A549 (cell line): ENCODE results near the gene TIAL1. TPM values are rescaled to one million over a fixed set of nuclear protein-coding genes. Genes with fewer than 3 reads are reported as not detected.
A peak's percentile ranks its signal among the peaks of the same experiment; 100 is the strongest.

Source experiments
- ATAC-seq, 2 experiments: fragments of 200-7000 bp in 1 of 2; fragments of >200 bp in 1 of 2; cut with Nextera tagmentation in 1 of 2; cut with Tn5 transposase in 1 of 2; 3 replicates each; pipeline versions ENCODE4 v1.8.0 to v1.9.1; 2018 to 2020; ENCODE audit warnings: mild to moderate bottlenecking in 1 of 2, moderate library complexity in 1 of 2
- CTCF ChIA-PET: fragments of 300-600 bp; sonication (Branson Sonifier 250); formaldehyde crosslinking; extraction: SDS; loops from one replicate; lab custom pipeline; 2021; ENCODE audit warnings: antibody characterized with exemption, inconsistent platforms; lab: Yijun Ruan, JAX
- POLR2A ChIA-PET: fragments of 350-600 bp; formaldehyde crosslinking; extraction: SDS; loops from one replicate; lab custom pipeline; 2021; ENCODE audit warnings: antibody characterized with exemption, inconsistent platforms; lab: Yijun Ruan, JAX
- DNase-seq, 2 experiments: peaks; one replicate each; pipeline versions ENCODE4 v3.0.0 to v3.0.0-alpha.2; 2011 to 2016; ENCODE audit warnings: low read depth in 1 of 2, low spot score in 1 of 2
- FAIRE-seq: peaks from 2 replicates; lab custom pipeline; 2011; peaks lifted over from hg19 to GRCh38; lab: Jason Lieb, UNC
- H3K27ac ChIP-seq, 2 experiments: fragments of >200 bp; sonication (Bioruptor Twin); formaldehyde crosslinking; 3 replicates each; pipeline ENCODE4 v1.5.1; 2016 to 2017
- H3K4me1 ChIP-seq: fragments of >200 bp; sonication (Bioruptor Twin); formaldehyde crosslinking; 3 replicates; pipeline ENCODE4 v1.6.1; 2016
- H3K4me2 ChIP-seq: fragments of >200 bp; sonication (Bioruptor Twin); formaldehyde crosslinking; 3 replicates; pipeline ENCODE4 v1.6.1; 2016
- H3K4me3 ChIP-seq: fragments of >200 bp; sonication (Bioruptor Twin); formaldehyde crosslinking; 3 replicates; pipeline ENCODE4 v1.5.1; 2016
- H3K9me3 ChIP-seq: fragments of >200 bp; sonication (Bioruptor Twin); formaldehyde crosslinking; 3 replicates; pipeline ENCODE4 v1.6.1; 2016
- ATOH8 ChIP-seq: fragments of 250-450 bp; sonication (Bioruptor Pico); IDR thresholded peaks from 2 replicates; pipeline ENCODE4 v1.5.0; 2020; ENCODE audit warnings: low read depth, mild to moderate bottlenecking, moderate library complexity
- CBX8 ChIP-seq: fragments of 200-600 bp; sonication (generic); IDR thresholded peaks from 2 replicates; pipeline ENCODE4 v1.6.1; 2016
- EP300 ChIP-seq, 2 experiments: fragments of >200 bp; sonication (Bioruptor Twin); formaldehyde crosslinking; IDR thresholded peaks; 2 replicates in 1 of 2; 3 replicates in 1 of 2; pipeline ENCODE4 v1.6.1; 2016 to 2017
- ESRRA ChIP-seq: fragments of 150-350 bp; IDR thresholded peaks from 2 replicates; pipeline ENCODE4 v1.6.1; 2014; ENCODE audit warnings: mild to moderate bottlenecking, low read length, borderline replicate concordance
- FOXS1 ChIP-seq: fragments of 250-450 bp; sonication (Bioruptor Pico); IDR thresholded peaks from 2 replicates; pipeline ENCODE4 v1.5.0; 2020; ENCODE audit warnings: mild to moderate bottlenecking, moderate library complexity
- GATA3 ChIP-seq: IDR thresholded peaks from 2 replicates; pipeline ENCODE4 v1.6.1; 2012; ENCODE audit warnings: borderline replicate concordance
- HEYL ChIP-seq: fragments of 250-450 bp; sonication (Bioruptor Pico); IDR thresholded peaks from 2 replicates; pipeline ENCODE4 v1.8.0; 2021; ENCODE audit warnings: mild to moderate bottlenecking, moderate library complexity
- HOXB13 ChIP-seq: fragments of 250-450 bp; sonication (Bioruptor Pico); IDR thresholded peaks from 2 replicates; pipeline ENCODE4 v1.5.0; 2020; ENCODE audit warnings: low read depth, mild to moderate bottlenecking, moderate library complexity
- HOXB5 ChIP-seq: fragments of 250-450 bp; sonication (Bioruptor Pico); IDR thresholded peaks from 2 replicates; pipeline ENCODE4 v1.5.0; 2020; ENCODE audit warnings: mild to moderate bottlenecking, moderate library complexity
- KDM1A ChIP-seq: fragments of 200-600 bp; sonication (generic); IDR thresholded peaks from 2 replicates; pipeline ENCODE4 v1.6.1; 2016; ENCODE audit warnings: low read depth, mild to moderate bottlenecking
- MAZ ChIP-seq: fragments of 150-350 bp; IDR thresholded peaks from 2 replicates; pipeline ENCODE4 v1.6.1; 2014; ENCODE audit warnings: antibody characterized with exemption, low read depth, low read length, borderline replicate concordance
- MYC ChIP-seq: IDR thresholded peaks from 2 replicates; pipeline ENCODE4 v1.6.1; 2012; ENCODE audit warnings: mild to moderate bottlenecking, inconsistent platforms, low read length, improper control_type of control experiment, borderline replicate concordance
- NPAS2 ChIP-seq: fragments of 250-450 bp; sonication (Bioruptor Pico); IDR thresholded peaks from 2 replicates; pipeline ENCODE4 v1.8.0; 2022; ENCODE audit warnings: mild to moderate bottlenecking, moderate library complexity, borderline replicate concordance
- NR3C1 ChIP-seq: fragments of >200 bp; sonication (Bioruptor Twin); formaldehyde crosslinking; IDR thresholded peaks from 3 replicates; pipeline ENCODE4 v1.6.1; 2017
- PBX3 ChIP-seq: IDR thresholded peaks from 2 replicates; pipeline ENCODE4 v1.6.1; 2012
- PHF8 ChIP-seq: fragments of 200-600 bp; sonication (generic); IDR thresholded peaks from 2 replicates; pipeline ENCODE4 v1.6.1; 2016; ENCODE audit warnings: low read depth, mild to moderate bottlenecking, antibody characterized with exemption, moderate library complexity, borderline replicate concordance
- POLR2A ChIP-seq: IDR thresholded peaks from 2 replicates; pipeline ENCODE4 v1.6.1; 2012; ENCODE audit warnings: mild to moderate bottlenecking, low read length
- REST ChIP-seq: fragments of 200-600 bp; sonication (generic); IDR thresholded peaks from 2 replicates; pipeline ENCODE4 v1.6.1; 2016; ENCODE audit warnings: antibody characterized with exemption, mild to moderate bottlenecking, moderate library complexity
- RFX5 ChIP-seq: fragments of 450-650 bp; IDR thresholded peaks from 2 replicates; pipeline ENCODE4 v1.7.1; 2014; ENCODE audit warnings: antibody characterized with exemption, mild to moderate bottlenecking, moderate library complexity
- SMC3 ChIP-seq: fragments of >200 bp; sonication (Bioruptor Twin); formaldehyde crosslinking; IDR thresholded peaks from 3 replicates; pipeline ENCODE4 v1.6.1; 2018; ENCODE audit warnings: inconsistent platforms
- SREBF2 ChIP-seq: fragments of 450-650 bp; IDR thresholded peaks from 2 replicates; pipeline ENCODE4 v1.6.1; 2014; ENCODE audit warnings: mild to moderate bottlenecking, moderate library complexity
- USF2 ChIP-seq: fragments of 450-650 bp; IDR thresholded peaks from 2 replicates; pipeline ENCODE4 v1.6.1; 2014; ENCODE audit warnings: antibody characterized with exemption
- WGBS: methylation state at CpG from one replicate; pipeline ENCODE4 v1.1.6; 2017; ENCODE audit errors: missing lambda C conversion rate; 5-methylcytosine and 5-hydroxymethylcytosine counted together
- polyA plus RNA-seq, 4 experiments: library from polyadenylated mRNA; depleted of rRNA in 3 of 4; stranded (reverse); fragments of >200 nt; fragmentation: RNase III in 1 of 4; extraction: RNeasy Plus Mini Kit Qiagen cat#74134 plus additional on column Dnase treatment in 1 of 4; gene quantifications; 2 replicates in 3 of 4; 3 replicates in 1 of 4; pipeline ENCODE4 v1.2.3, GENCODE V29; 2011 to 2017

TIAL1 gene
- polyA plus RNA-seq, 2 of the 4 experiments (the other 2 are of a cell fraction), result 89.5 to 115 TPM

GRCh38 chr10:119541046-119541445, 55.7 kb downstream of the TIAL1 start:
- H3K4me3 ChIP-seq, result no peak overlapping the region
- POLR2A ChIA-PET, result no interaction called here
- DNase-seq, result no peak

GRCh38 chr10:119540038-119540437, 56.7 kb downstream of the TIAL1 start:
- 90% methylated on average over 4 of the region's 4 CpGs for WGBS
- TF ChIP-seq REST (no peak), NR3C1 (no peak), HOXB13 (no peak), HEYL (CRISPR knock-in tag) (no peak), NPAS2 (CRISPR knock-in tag) (no peak), MAZ (no peak), RFX5 (no peak), HOXB5 (CRISPR knock-in tag) (no peak), KDM1A (no peak), POLR2A (no peak), MYC (no peak), PHF8 (no peak), USF2 (no peak), EP300 (IDR thresholded peaks at IDR 0.05) (no peak), PBX3 (no peak), FOXS1 (CRISPR knock-in tag) (no peak)
- ChIA-PET POLR2A (no interaction called here), CTCF (interaction anchor here (1.1 kb wide), 1 partner anchor 333 kb away, joined by 4 read pairs; no protein-coding TSS in a partner anchor)
- DNase-seq (no peak), FAIRE-seq (no peak), ATAC-seq (no peak)
- Histone ChIP-seq H3K4me3 (no peak overlapping the region), H3K27ac (no peak overlapping the region), H3K4me1 (peaks cover 14% of the 10 kb centered on the region), H3K4me2 (no peak overlapping the region), H3K9me3 (no peaks in the 10 kb centered on the region)

More at GRCh38 chr10:119541046-119541445, 55.7 kb downstream of the TIAL1 start:
- no peaks in the 10 kb centered on the region for H3K9me3 ChIP-seq
- TF ChIP-seq CBX8 (no peak), SMC3 (no peak), GATA3 (no peak), ATOH8 (CRISPR knock-in tag) (no peak), SREBF2 (no peak), ESRRA (no peak)
- CTCF ChIA-PET, result interaction anchor here (0.7 to 4.0 kb wide), 3 partner anchors 334 to 342 kb away, joined by 3 to 49 read pairs (median 4); no protein-coding TSS in a partner anchor
- H3K4me2 ChIP-seq, result peak overlapping the region; percentile 98; the same call in 2 of the 3 replicates
- peaks cover 18% of the 10 kb centered on the region for H3K4me1 ChIP-seq
- no peak overlapping the region for H3K27ac ChIP-seq
- FAIRE-seq (no peak), ATAC-seq (no peak)
- WGBS, result 92% methylated on average over 6 of the region's 6 CpGs
